ENCODE results near the gene TBCD.

Gene TBCD

GRCh38 chr17:82793974-82794630 is 42.2 kb downstream of the TBCD start:
- no peak for DNase-seq

GRCh38 chr17:82794781-82795482 is 43.1 kb downstream of the TBCD start:
- no peak for DNase-seq

GRCh38 chr17:82795615-82796014 is 43.8 kb downstream of the TBCD start:
- DNase-seq: no peak

DNA sequence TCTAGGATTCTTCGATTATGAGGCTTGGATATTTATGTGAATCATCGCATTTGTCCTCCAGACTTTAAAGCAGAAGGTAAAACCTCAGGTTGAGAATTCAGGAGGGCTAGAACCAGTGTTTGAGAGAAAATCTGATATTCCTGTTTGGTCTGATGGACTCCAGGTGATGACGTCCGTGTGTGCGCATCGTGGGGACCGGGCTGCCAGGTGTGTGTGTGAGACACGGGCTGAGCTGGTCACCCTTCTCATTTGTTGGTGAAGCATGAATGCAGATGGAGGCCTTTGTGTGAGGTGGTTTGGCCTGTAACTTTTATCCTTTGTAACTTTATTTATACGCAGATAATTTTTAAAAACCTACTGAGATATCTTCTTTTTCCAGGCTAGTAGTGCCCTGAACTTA is 45.2 kb downstream of the TBCD start:
- no peak for DNase-seq

DNA sequence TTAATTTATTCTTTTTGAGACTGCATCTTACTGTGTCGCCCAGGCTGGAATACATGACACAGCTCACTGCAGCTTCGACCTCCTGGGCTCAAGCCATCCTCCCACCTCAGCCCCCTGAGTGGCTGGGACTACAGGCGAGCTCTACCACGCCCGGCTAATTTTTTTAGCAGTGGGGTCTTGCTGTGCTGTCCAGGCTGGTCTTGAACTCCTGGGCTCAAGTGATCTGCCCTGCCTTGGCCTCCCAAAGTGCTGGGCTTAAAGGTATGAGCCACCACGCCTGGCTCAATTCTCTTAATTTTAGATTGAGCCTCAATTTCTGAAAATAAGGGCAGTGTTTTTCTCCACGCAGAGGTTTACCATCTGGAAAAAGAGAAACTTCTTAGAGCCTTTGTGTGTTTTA is 46.9 kb downstream of the TBCD start:
- no peak for DNase-seq

- DNase-seq: no peak
Observed at GRCh38 chr17:82799591-82799990, 47.7 kb downstream of the TBCD start.

- DNase-seq: no peak
Observed at GRCh38 chr17:82800885-82801284, 49.0 kb downstream of the TBCD start.

GRCh38 chr17:82801377-82801970 is 49.6 kb downstream of the TBCD start:
- no peak for DNase-seq

DNA sequence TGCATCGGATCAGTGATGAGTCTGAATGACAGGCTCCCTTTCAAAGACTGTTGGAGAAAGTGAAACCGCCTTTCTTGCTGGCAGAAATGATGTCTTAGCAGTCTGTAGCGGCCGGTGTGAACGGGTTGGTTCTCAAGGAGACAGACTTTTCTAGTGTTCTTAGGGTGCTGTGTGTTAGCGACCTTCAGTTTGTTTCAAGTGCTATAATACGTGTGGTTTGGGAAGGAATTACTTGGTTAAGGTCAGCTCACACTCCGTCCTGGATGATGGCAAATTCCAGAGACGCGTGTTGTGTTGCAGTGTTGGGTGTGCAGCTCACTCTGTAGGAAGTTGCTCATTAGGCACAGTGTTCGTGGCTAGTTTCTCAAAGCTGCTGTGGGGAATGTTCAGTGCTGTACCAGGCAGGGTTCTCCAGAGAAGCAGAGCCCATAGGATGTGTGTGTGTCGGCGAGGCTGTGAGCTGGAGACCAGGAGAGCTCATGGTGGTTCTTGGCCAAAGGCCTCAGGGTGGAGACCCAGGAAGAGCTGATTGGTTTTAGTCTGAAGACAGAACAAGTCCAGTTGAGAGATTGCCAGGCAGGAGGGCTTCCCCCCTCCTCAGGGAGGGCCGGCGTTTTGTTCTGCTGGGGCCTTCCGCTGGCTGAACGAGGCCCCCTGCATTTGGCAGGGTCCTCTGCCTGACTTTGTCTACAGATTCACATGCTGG is 50.4 kb downstream of the TBCD start:
- DNase-seq: no peak

GRCh38 chr17:82803185-82803584 is 51.3 kb downstream of the TBCD start:
- no peak for DNase-seq

GRCh38 chr17:82803606-82804005 is 51.7 kb downstream of the TBCD start:
- no peak for DNase-seq

GRCh38 chr17:82804442-82805191 is 52.8 kb downstream of the TBCD start:
- no peak for DNase-seq

GRCh38 chr17:82805254-82805653 is 53.4 kb downstream of the TBCD start:
- DNase-seq: no peak

DNA sequence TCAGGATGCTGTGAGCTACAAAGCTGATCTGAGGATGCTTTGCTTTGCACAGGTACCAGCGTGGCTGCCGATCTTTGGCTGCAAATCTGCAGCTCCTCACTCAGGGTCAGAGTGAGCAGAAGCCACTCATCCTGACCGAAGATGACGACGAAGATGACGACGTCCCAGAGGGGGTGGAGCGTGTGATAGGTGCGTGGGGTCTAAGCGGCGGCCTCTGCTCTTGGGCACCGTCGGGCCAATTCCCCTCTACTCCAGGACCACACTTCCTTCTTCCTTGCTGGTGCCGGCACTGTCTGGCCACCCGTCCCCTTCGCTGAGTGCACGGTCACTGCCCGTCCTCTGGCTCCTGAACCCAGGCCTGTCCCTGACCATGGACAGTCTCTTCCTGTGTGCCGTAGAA is 54.0 kb downstream of the TBCD start:
- DNase-seq: no peak

- DNase-seq: no peak
Observed at GRCh38 chr17:82806645-82807044, 54.8 kb downstream of the TBCD start.

GRCh38 chr17:82807101-82807500 is 55.2 kb downstream of the TBCD start:
- no peak for DNase-seq

GRCh38 chr17:82807562-82807961 is 55.7 kb downstream of the TBCD start:
- DNase-seq: no peak

- DNase-seq: no peak
Observed at GRCh38 chr17:82808006-82808405, 56.1 kb downstream of the TBCD start.

DNA sequence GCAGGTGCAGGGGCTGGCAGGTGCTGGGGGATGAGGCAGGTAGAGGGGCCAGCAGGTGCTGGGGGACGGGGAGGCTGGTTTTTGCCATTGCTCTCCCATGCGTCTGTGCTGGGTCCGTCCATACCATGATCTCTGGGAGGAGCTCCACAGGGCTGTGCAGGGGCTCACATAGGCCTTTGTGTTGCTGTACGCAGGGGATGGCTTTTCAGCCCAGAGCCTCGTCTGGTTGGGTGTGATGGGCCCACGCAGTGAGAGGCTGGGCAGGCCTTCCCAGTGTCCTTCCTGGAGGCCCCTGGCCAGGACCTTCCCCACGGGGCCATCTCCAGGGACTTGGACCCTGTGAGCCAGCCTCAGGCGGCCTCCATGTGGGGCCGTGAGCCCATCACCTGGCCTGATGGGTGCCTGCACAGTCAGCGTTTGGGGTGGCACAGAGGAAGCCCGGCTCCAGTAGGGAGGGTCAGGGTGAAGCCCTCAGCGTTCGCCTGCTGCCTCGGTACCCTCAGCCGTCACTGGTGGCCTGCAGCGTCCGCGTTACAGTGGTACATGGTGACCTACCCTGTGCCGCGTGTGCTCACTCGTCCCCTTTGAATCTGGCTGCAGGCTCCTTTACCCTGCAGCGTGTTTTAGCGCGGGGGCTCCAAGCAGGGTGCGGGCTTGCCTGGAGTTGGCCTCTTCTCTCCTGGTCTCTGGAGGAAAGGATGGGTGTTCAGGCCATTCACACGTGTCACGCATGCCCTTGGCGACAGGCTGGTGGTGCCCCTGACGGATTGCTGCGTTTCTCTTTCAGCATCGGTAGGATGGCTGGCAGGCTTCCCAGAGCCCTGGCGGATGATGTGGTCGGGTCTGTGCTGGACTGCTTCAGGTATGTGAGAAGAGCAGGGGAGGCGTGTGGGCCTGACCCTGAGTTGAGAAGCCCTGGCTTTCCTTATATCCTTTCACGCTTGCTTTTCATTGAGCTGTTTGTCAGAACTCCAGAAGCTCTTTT is 57.3 kb downstream of the TBCD start:
- no peak for DNase-seq

GRCh38 chr17:82810644-82811430 is 59.0 kb downstream of the TBCD start:
- no peak for DNase-seq

- DNase-seq: no peak
Observed at GRCh38 chr17:82812058-82812457, 60.2 kb downstream of the TBCD start.
